Measurements from ENCODE around the gene ADRA2B. TPM values are rescaled to one million over a fixed set of nuclear protein-coding genes. Genes with fewer than 3 reads are reported as not detected.

Gene ADRA2B
- total and polyA plus RNA-seq, 2 experiments from 2014 or later: 0.66 to 0.87 TPM

DNA sequence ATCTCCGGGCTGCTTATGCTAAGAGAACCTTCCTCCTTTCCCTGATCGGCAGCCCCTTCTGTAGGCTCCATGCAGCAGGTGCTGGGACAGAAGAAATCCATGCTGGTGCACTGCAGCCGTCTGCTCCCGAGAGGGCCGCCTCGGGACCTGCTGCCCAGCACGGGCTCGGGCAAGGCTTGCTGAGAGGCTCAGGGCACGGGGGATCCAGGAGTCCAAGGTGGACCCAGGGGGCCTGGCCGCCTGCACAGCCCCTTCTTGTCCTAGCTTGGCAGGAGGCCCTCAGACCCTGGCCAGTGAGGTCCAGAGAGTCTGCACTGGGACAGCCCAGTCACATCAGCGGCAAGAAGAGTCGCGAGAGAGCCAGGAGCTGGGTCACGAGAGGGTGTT lies 42.2 kb upstream of the ADRA2B start:
- Histone ChIP-seq H4K20me1 (ENCODE audit: insufficient read depth, poor library complexity, severe bottlenecking) (no peaks in the 10 kb centered on the region), H3K79me2 (no peaks in the 10 kb centered on the region), H3K9me3 (ENCODE audit: low read depth) (no peaks in the 10 kb centered on the region), H3K27me3 (no peaks in the 10 kb centered on the region), H3K4me3 (no peak overlapping the region), H3K36me3 (replicated peaks; ENCODE audit: insufficient read depth, low read depth) (no peaks in the 10 kb centered on the region), H3K4me2 (no peak overlapping the region), H3K9me2 (replicated peaks; ENCODE audit: insufficient read depth) (no peaks in the 10 kb centered on the region), H2AFZ (no peak overlapping the region), H3K27ac (no peak overlapping the region), H3K4me1 (ENCODE audit: insufficient read depth) (no peaks in the 10 kb centered on the region)
- 91% methylated on average over 14 of the region's 14 CpGs for WGBS (ENCODE audit: low lambda C conversion rate, missing lambda C conversion rate)
- DNase-seq (ENCODE audit: low spot score): no peak
- TF ChIP-seq, protein P1, sequence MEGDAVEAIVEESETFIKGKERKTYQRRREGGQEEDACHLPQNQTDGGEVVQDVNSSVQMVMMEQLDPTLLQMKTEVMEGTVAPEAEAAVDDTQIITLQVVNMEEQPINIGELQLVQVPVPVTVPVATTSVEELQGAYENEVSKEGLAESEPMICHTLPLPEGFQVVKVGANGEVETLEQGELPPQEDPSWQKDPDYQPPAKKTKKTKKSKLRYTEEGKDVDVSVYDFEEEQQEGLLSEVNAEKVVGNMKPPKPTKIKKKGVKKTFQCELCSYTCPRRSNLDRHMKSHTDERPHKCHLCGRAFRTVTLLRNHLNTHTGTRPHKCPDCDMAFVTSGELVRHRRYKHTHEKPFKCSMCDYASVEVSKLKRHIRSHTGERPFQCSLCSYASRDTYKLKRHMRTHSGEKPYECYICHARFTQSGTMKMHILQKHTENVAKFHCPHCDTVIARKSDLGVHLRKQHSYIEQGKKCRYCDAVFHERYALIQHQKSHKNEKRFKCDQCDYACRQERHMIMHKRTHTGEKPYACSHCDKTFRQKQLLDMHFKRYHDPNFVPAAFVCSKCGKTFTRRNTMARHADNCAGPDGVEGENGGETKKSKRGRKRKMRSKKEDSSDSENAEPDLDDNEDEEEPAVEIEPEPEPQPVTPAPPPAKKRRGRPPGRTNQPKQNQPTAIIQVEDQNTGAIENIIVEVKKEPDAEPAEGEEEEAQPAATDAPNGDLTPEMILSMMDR (IDR thresholded peaks at IDR 0.05; ENCODE audit: poor library complexity): no peak
- no peak for TF ChIP-seq EZH2phosphoT487 (IDR thresholded peaks at IDR 0.05; ENCODE audit: low read depth, severe bottlenecking, unreplicated experiment)
- no peak for TF ChIP-seq EZH2 (IDR thresholded peaks at IDR 0.05; ENCODE audit: borderline replicate concordance)

DNA sequence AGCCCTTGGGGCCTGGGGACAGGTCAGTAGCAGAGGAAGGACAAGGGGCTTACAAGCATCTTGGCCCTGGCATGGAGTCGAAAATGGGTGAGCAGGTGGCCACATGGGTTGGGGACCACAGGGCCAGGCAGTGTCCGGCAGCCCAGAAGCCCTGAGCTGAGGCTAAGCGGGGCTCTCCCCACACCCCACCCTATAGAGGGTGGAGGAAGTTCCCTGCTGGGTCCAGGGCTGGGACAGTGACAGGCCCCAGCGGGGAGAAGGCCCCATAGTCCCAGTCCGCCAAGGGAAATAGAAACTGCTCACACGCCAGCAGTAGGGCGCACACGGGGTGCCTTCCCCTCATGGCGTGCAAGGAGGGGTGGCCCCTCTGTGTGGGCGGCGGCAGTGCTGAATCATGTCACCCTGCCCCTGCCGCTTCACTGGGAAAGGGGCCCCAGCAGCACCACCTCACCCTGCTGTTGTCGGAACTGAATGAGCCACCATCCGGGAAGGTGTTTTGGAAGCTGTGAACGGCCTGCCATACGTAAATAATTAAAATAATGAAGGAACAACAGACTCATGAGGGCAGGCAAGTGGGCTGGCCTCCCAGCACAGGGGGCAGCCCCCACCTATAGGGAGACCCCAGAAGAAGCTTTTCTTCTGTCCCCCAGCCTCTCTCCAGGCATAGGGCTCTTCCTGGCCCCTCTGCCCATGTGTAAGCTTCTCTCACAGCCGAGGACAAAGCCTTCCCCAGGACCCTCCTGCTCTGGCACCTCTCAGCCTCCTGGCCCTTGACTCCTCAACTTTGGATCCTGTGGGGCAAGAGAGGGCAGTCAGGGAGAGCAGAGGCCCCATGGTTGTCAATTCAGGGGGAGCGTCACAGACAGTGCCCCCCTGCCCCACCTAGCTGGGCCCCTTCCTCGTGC lies 41.5 kb upstream of the ADRA2B start:
- Histone ChIP-seq H3K4me1 (ENCODE audit: insufficient read depth) (no peaks in the 10 kb centered on the region), H3K27ac (no peak overlapping the region)
- 86% methylated on average over 19 of the region's 19 CpGs for WGBS (ENCODE audit: low lambda C conversion rate, missing lambda C conversion rate)

DNA sequence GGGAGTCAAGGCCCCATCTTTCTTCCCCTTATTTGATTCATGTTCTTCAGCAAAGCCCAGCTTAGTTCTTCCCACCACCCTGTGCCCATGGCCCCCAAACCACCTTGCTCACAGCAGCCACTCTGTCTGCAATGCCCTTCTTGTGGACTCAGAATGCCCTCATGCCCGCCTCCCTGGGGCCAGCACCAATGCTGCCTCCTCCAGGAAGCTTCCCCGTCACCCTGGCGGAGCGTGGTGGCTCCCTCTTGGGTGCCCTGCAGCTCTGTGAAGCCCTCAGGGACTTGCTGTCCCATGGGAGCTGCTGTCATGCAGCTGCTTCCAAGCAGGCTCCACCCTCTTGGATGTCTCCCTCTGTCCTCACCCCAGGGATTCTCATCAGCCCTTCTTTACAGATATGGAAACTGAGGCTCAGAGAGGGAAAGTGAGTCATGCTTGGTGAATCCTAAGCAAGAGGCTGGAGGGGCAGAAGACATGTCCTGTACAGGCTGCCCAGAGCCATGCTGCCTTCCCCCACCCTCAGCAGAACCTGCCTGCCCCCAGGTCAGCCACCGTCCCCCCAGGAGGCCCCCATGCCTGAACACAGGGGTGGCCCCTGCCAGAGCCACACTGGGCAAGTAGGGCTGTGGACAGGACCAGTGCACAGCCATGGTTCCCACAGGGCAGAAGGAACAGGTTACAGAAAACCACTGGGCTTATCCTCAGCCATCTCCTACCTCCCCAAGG lies 40.7 kb upstream of the ADRA2B start:
- H3K9me2 ChIP-seq (replicated peaks; ENCODE audit: insufficient read depth): no peaks in the 10 kb centered on the region
- TF ChIP-seq, protein P1 (IDR thresholded peaks at IDR 0.05; ENCODE audit: poor library complexity): no peak
- no peak for TF ChIP-seq EZH2 (IDR thresholded peaks at IDR 0.05; ENCODE audit: borderline replicate concordance)
- H3K9me3 ChIP-seq (ENCODE audit: low read depth): no peaks in the 10 kb centered on the region
- H4K20me1 ChIP-seq (ENCODE audit: insufficient read depth, poor library complexity, severe bottlenecking): no peaks in the 10 kb centered on the region
- no peak overlapping the region for H2AFZ ChIP-seq
- no peak overlapping the region for H3K4me2 ChIP-seq
- WGBS (ENCODE audit: low lambda C conversion rate, missing lambda C conversion rate): 95% methylated on average over 4 of the region's 5 CpGs
- DNase-seq (ENCODE audit: low spot score): no peak
- no peaks in the 10 kb centered on the region for H3K4me1 ChIP-seq (ENCODE audit: insufficient read depth)
- H3K36me3 ChIP-seq (replicated peaks; ENCODE audit: insufficient read depth, low read depth): no peaks in the 10 kb centered on the region
- H3K4me3 ChIP-seq: no peak overlapping the region
- no peaks in the 10 kb centered on the region for H3K79me2 ChIP-seq
- no peaks in the 10 kb centered on the region for H3K27me3 ChIP-seq
- H3K27ac ChIP-seq: no peak overlapping the region

More for the DNA sequence above, 41.5 kb upstream of the ADRA2B start:
- no peaks in the 10 kb centered on the region for H3K27me3 ChIP-seq
- no peaks in the 10 kb centered on the region for H3K9me2 ChIP-seq (replicated peaks; ENCODE audit: insufficient read depth)
- no peaks in the 10 kb centered on the region for H3K79me2 ChIP-seq
- H2AFZ ChIP-seq: no peak overlapping the region
- no peaks in the 10 kb centered on the region for H4K20me1 ChIP-seq (ENCODE audit: insufficient read depth, poor library complexity, severe bottlenecking)
- DNase-seq (ENCODE audit: low spot score): no peak
- H3K4me2 ChIP-seq: no peak overlapping the region
- no peaks in the 10 kb centered on the region for H3K36me3 ChIP-seq (replicated peaks; ENCODE audit: insufficient read depth, low read depth)
- H3K9me3 ChIP-seq (ENCODE audit: low read depth): no peaks in the 10 kb centered on the region
- H3K4me3 ChIP-seq: no peak overlapping the region
- TF ChIP-seq EZH2phosphoT487 (IDR thresholded peaks at IDR 0.05; ENCODE audit: low read depth, severe bottlenecking, unreplicated experiment) (no peak), EZH2 (IDR thresholded peaks at IDR 0.05; ENCODE audit: borderline replicate concordance) (no peak)
- TF ChIP-seq, protein P1 (IDR thresholded peaks at IDR 0.05; ENCODE audit: poor library complexity): no peak
